ENCODE data around the gene AASDHPPT. TPM values are rescaled to one million over a fixed set of nuclear protein-coding genes. Genes with fewer than 3 reads are reported as not detected.

Gene AASDHPPT
- total and polyA plus RNA-seq, 9 of the 15 experiments (the other 6 are each of a cell fraction or from before 2014, with no cell fraction given) = 48.7 to 115 (median 69.0) TPM

- no peak for TF ChIP-seq MBD1 (CRISPR knock-in tag; IDR thresholded peaks at IDR 0.05)
- TF ChIP-seq PML (IDR thresholded peaks at IDR 0.05; ENCODE audit: low read length) = no peak
Measured at GRCh38 chr11:106072804-106073203, 4.7 kb upstream of the AASDHPPT start (continued).

GRCh38 chr11:106076171-106076918 lies 1.1 kb upstream of the AASDHPPT start:
- WGBS (ENCODE audit: insufficient coverage, low coverage, missing lambda C conversion rate) = 6% methylated on average over 19 of the region's 19 CpGs
- CTCF ChIA-PET (ENCODE audit: low intra/inter-chr PET ratio) = no interaction called here
- Histone ChIP-seq H3K79me2 (ENCODE audit: control insufficient read depth, insufficient read depth, low read length) (peaks cover 43% of the 10 kb centered on the region), H3K27ac (ENCODE audit: extremely low read depth, low read depth, low read length) (peak overlapping the region; percentile 66), H3K36me3 (ENCODE audit: control insufficient read depth, insufficient read depth, low read length) (peaks cover 21% of the 10 kb centered on the region), H3K27me3 (ENCODE audit: control insufficient read depth in 2 of 2, insufficient read depth in 2 of 2, low read length in 2 of 2) (no peaks in the 10 kb centered on the region), H3K9me1 (ENCODE audit: control insufficient read depth, insufficient read depth, low read length) (no peaks in the 10 kb centered on the region), H3K9ac (ENCODE audit: insufficient read depth in 1 of 2, low read depth in 2 of 2, low read length in 2 of 2) (peak overlapping the region; percentile 69 to 91), H3K4me1 (replicated peaks in 1 of 2; ENCODE audit: control insufficient read depth in 2 of 2, insufficient read depth in 2 of 2, low read length in 2 of 2) (peaks cover 0 to 9% of the 10 kb centered on the region in 2 experiments; a peak in 2 of 5 replicates), H3K4me3 (peak overlapping the region; percentile 92), H3K9me3 (replicated peaks; ENCODE audit: control insufficient read depth, insufficient read depth, low read depth, low read length) (no peaks in the 10 kb centered on the region), H3K4me2 (ENCODE audit: insufficient read depth, low read length) (peak overlapping the region; percentile 89), H2AFZ (ENCODE audit: low read depth, low read length) (peak overlapping the region; percentile 97), H4K20me1 (replicated peaks; ENCODE audit: control insufficient read depth, insufficient read depth, low read length) (no peaks in the 10 kb centered on the region)
- no TSS peak for BruUV-seq (replicated peaks)
- POLR2A ChIA-PET = interaction anchor here (0.8 kb wide), 1 partner anchor 9 kb away, joined by 3 read pairs; no protein-coding TSS in a partner anchor
- in situ Hi-C loops (cut with MboI) (no loop called here), intact Hi-C loops (cut with micrococcal nuclease) (loop anchor here (2.0 kb wide), 2 partner anchors 54 to 562 kb away; partner anchors contain the start of gene MSANTD4)
- DNase-seq (ENCODE audit: extremely low read depth in 1 of 4, low spot score in 3 of 4) = peak in 1 of 4 experiments; percentile 27
- ATAC-seq = no peak
- no peak for FAIRE-seq
- TF ChIP-seq RBM15 (IDR thresholded peaks at IDR 0.05; ENCODE audit: insufficient read depth, low read length) (no peak), BRF1 (IDR thresholded peaks at IDR 0.05; ENCODE audit: borderline replicate concordance, extremely low read depth, insufficient read length) (no peak), IRF1 (CRISPR knock-in tag; IDR thresholded peaks at IDR 0.05; ENCODE audit: borderline replicate concordance) (no peak), EP400 (IDR thresholded peaks at IDR 0.05) (peak; percentile 14; the same call in 1 of the 2 replicates), NR0B1 (IDR thresholded peaks at IDR 0.05; ENCODE audit: partially characterized antibody) (no peak), CBFA2T2 (conservative IDR thresholded peaks at IDR 0.05) (no peak), LCOR (CRISPR knock-in tag; IDR thresholded peaks at IDR 0.05) (0 out of 2 replicates have a peak, but pooled peaks have one; percentile 71), MNT (conservative IDR thresholded peaks at IDR 0.05) (peak in 1 of 2 experiments; percentile 28; a peak in 1 of 4 replicates), FOXJ2 (tag; IDR thresholded peaks at IDR 0.05) (0 out of 2 replicates have a peak, but pooled peaks have one; percentile 44), ZNF174 (CRISPR knock-in tag; IDR thresholded peaks at IDR 0.05) (no peak), NFRKB (IDR thresholded peaks at IDR 0.05; ENCODE audit: low read depth) (0 out of 2 replicates have a peak, but pooled peaks have one; percentile 1)

Data from K562 (cell line).